ENCODE results near the gene SCGB1C2. TPM values are rescaled to one million over a fixed set of nuclear protein-coding genes. Genes with fewer than 3 reads are reported as not detected.
A peak's percentile ranks its signal among the peaks of the same experiment; 100 is the strongest.
"Not testable (repeated sequence)": the region's sequence is repeated elsewhere in the genome, so short reads cannot be mapped to it uniquely, and the experiment has no call there.

The SCGB1C2 gene
- total RNA-seq, 3 donors from 2014 or later = not detected

DNA sequence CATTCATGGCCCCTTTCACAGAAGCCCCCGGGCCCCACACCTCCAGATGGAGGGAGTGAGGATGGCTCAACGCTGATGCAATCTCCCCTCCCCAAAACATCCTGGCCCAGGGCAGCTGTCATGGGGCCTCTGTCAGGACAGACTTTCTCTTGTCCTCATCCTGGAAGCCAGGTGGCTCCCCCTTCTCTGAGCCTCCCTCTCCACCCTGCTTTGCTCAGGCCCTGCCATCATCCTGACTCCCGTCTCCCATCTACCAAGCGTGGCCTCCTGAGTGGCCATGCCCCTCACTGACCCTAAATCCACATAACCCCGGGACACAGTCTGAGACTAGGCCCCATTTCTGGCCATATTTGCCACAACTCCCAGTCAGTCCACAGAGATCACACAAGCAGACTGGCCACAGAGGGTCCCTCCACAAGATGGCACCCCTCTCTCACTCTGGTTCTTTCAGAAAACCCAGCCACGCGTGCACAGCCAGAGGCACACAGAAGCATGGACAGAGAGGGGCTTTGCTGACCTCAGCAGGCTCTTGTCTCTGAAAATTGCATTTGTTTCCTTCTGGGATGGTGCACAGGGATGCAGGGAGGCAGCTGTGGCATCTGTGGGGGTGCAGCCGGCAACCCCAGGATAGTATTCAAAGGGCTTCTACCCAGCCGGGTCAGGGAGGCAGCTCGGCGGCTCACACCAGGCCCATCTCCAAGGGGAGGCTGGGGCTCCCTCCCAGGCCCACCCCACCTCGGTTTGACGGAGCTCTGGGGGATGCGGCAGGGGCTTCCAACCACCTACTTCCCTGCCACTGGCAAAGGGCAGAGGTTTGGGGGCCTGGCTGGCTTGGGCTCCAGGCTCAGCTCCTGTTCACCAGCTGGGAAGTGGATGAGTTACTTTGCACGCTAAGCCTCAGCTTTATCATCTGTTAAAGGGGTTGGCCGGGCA lies 27.2 kb downstream of the SCGB1C2 start:
- ATAC-seq (peak; percentile 50), DNase-seq (peak in 2 of 3 donors; percentile 36 to 52)
- intact Hi-C loops (cut with DNase I, micrococcal nuclease) = no loop called here
- Histone ChIP-seq H3K36me3 (ENCODE audit: low read depth) (no peaks in the 10 kb centered on the region), H3K4me3 (no peak overlapping the region), H3K4me1 (ENCODE audit: low read depth) (no peaks in the 10 kb centered on the region), H3K9me3 (no peaks in the 10 kb centered on the region)
- TF ChIP-seq, protein P1, sequence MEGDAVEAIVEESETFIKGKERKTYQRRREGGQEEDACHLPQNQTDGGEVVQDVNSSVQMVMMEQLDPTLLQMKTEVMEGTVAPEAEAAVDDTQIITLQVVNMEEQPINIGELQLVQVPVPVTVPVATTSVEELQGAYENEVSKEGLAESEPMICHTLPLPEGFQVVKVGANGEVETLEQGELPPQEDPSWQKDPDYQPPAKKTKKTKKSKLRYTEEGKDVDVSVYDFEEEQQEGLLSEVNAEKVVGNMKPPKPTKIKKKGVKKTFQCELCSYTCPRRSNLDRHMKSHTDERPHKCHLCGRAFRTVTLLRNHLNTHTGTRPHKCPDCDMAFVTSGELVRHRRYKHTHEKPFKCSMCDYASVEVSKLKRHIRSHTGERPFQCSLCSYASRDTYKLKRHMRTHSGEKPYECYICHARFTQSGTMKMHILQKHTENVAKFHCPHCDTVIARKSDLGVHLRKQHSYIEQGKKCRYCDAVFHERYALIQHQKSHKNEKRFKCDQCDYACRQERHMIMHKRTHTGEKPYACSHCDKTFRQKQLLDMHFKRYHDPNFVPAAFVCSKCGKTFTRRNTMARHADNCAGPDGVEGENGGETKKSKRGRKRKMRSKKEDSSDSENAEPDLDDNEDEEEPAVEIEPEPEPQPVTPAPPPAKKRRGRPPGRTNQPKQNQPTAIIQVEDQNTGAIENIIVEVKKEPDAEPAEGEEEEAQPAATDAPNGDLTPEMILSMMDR (IDR thresholded peaks at IDR 0.05) = no peak

- ATAC-seq (no peak), DNase-seq (no peak)
- TF ChIP-seq, protein P1 (IDR thresholded peaks at IDR 0.05) = no peak
- intact Hi-C loops (cut with DNase I, micrococcal nuclease) = no loop called here
- Histone ChIP-seq H3K4me1 (ENCODE audit: low read depth) (no peaks in the 10 kb centered on the region), H3K9me3 (no peaks in the 10 kb centered on the region), H3K36me3 (ENCODE audit: low read depth) (no peaks in the 10 kb centered on the region), H3K4me3 (no peak overlapping the region)
Observed at GRCh38 chr17:165939-166338, 28.6 kb downstream of the SCGB1C2 start.

DNA sequence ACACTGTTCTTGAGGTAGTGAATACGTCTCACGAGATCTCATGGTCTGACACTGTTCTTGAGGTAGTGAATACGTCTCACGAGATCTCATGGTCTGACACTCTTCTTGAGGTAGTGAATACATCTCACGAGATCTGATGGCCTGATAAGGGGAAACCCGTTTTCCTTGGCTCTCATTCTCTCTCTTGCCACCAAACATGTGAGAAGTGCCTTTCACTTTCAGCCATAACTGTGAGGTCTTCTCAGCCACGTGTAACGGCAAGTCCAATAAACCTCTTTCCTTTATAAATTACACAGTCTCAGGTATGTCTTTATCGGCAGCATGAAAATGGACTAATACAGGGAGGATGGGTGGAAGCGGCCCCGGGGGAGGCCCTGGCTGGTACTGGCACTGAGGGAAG lies 31.2 kb downstream of the SCGB1C2 start:
- intact Hi-C loops (cut with DNase I, micrococcal nuclease); DNase-seq; ATAC-seq; H3K9me3 ChIP-seq; H3K36me3 ChIP-seq (ENCODE audit: low read depth); H3K4me1 ChIP-seq (ENCODE audit: low read depth); H3K4me3 ChIP-seq: not testable (repeated sequence)

- no peak for ATAC-seq
- no peaks in the 10 kb centered on the region for H3K4me1 ChIP-seq (ENCODE audit: low read depth)
- TF ChIP-seq, protein P1 (IDR thresholded peaks at IDR 0.05) = no peak
- H3K36me3 ChIP-seq (ENCODE audit: low read depth) = no peaks in the 10 kb centered on the region
- H3K4me3 ChIP-seq = no peak overlapping the region
- H3K9me3 ChIP-seq = no peaks in the 10 kb centered on the region
- intact Hi-C loops (cut with DNase I, micrococcal nuclease) = no loop called here
- no peak for DNase-seq
Observed at GRCh38 chr17:170130-170670, 32.8 kb downstream of the SCGB1C2 start.

- Histone ChIP-seq H3K4me3 (no peak overlapping the region), H3K4me1 (ENCODE audit: low read depth) (no peaks in the 10 kb centered on the region), H3K36me3 (ENCODE audit: low read depth) (no peaks in the 10 kb centered on the region), H3K9me3 (no peaks in the 10 kb centered on the region)
- intact Hi-C loops (cut with DNase I, micrococcal nuclease) = no loop called here
- ATAC-seq = no peak
- no peak for DNase-seq
- TF ChIP-seq, protein P1 (IDR thresholded peaks at IDR 0.05) = no peak
Observed at GRCh38 chr17:171871-172270, 34.5 kb downstream of the SCGB1C2 start.

- Histone ChIP-seq H3K4me1 (ENCODE audit: low read depth) (no peaks in the 10 kb centered on the region), H3K9me3 (no peaks in the 10 kb centered on the region), H3K36me3 (ENCODE audit: low read depth) (no peaks in the 10 kb centered on the region), H3K4me3 (no peak overlapping the region)
- ATAC-seq (no peak), DNase-seq (no peak)
- TF ChIP-seq, protein P1 (IDR thresholded peaks at IDR 0.05) = no peak
- intact Hi-C loops (cut with DNase I, micrococcal nuclease) = no loop called here
Observed at GRCh38 chr17:172401-172800, 35.0 kb downstream of the SCGB1C2 start.

All from mucosa of descending colon (tissue), 3 donors.